GM23338 (cell line): ENCODE measurements around the gene HAUS2. TPM values are rescaled to one million over a fixed set of nuclear protein-coding genes. Genes with fewer than 3 reads are reported as not detected.

Experiments
- ATAC-seq: fragments of 200-7000 bp; cut with Tn5 transposase; 3 replicates; pipeline ENCODE4 v1.9.1; 2020
- DNase-seq: peaks from one replicate; pipeline ENCODE4 v3.0.0-alpha.2; 2015; ENCODE audit warnings: low spot score
- H2AFZ ChIP-seq: fragments of 200-600 bp; sonication (generic); 2 replicates; pipeline ENCODE4 v1.8.0; 2016; ENCODE audit warnings: antibody characterized with exemption, mild to moderate bottlenecking, moderate library complexity
- H3F3A ChIP-seq: fragments of 200-600 bp; sonication (generic); replicated peaks from 2 replicates; pipeline ENCODE4 v1.8.0; 2017; ENCODE audit warnings: antibody characterized with exemption, mixed run types, low read depth
- H3K27ac ChIP-seq: fragments of 200-600 bp; sonication (generic); 2 replicates; pipeline ENCODE4 v1.6.1; 2016; ENCODE audit warnings: low read depth
- H3K27me3 ChIP-seq: fragments of 200-600 bp; sonication (generic); 2 replicates; pipeline ENCODE4 v1.8.0; 2016; ENCODE audit warnings: mild to moderate bottlenecking, mixed run types, moderate library complexity; ENCODE audit not compliant: insufficient read depth
- H3K36me3 ChIP-seq: fragments of 200-600 bp; sonication (generic); 2 replicates; pipeline ENCODE4 v1.8.0; 2016; ENCODE audit warnings: mild to moderate bottlenecking; ENCODE audit not compliant: insufficient read depth
- H3K4me1 ChIP-seq: fragments of 200-600 bp; sonication (generic); 2 replicates; pipeline ENCODE4 v1.8.0; 2016; ENCODE audit warnings: mild to moderate bottlenecking, moderate library complexity; ENCODE audit not compliant: insufficient read depth
- H3K4me2 ChIP-seq: fragments of 200-600 bp; sonication (generic); 2 replicates; pipeline ENCODE4 v1.7.1; 2017; ENCODE audit warnings: mixed run types
- H3K4me3 ChIP-seq: fragments of 200-600 bp; sonication (generic); 2 replicates; pipeline ENCODE4 v1.6.1; 2016; ENCODE audit warnings: mixed run types
- H3K79me2 ChIP-seq: fragments of 200-600 bp; sonication (generic); replicated peaks from 2 replicates; pipeline ENCODE4 v1.8.0; 2017; ENCODE audit warnings: mild to moderate bottlenecking; ENCODE audit not compliant: insufficient read depth
- H3K9me2 ChIP-seq: fragments of 200-600 bp; sonication (generic); 2 replicates; pipeline ENCODE4 v1.8.0; 2017; ENCODE audit not compliant: insufficient read depth
- H4K20me1 ChIP-seq: fragments of 200-600 bp; sonication (generic); replicated peaks from 2 replicates; pipeline ENCODE4 v1.8.0; 2017; ENCODE audit warnings: mild to moderate bottlenecking; ENCODE audit not compliant: insufficient read depth
- H3K27ac Mint-ChIP-seq: 2 replicates; pipeline ENCODE4 v1.8.0; 2020; ENCODE audit warnings: inconsistent platforms, mild to moderate bottlenecking, moderate library complexity, mixed read lengths
- H3K27me3 Mint-ChIP-seq: 3 replicates; pipeline ENCODE4 v1.8.0; 2022; ENCODE audit warnings: low read depth, mild to moderate bottlenecking, moderate library complexity, mixed read lengths, inconsistent platforms; ENCODE audit not compliant: insufficient read depth, poor library complexity
- H3K36me3 Mint-ChIP-seq: 3 replicates; pipeline ENCODE4 v1.8.0; 2021; ENCODE audit warnings: low read depth, mild to moderate bottlenecking, inconsistent platforms, moderate library complexity, mixed read lengths
- H3K4me1 Mint-ChIP-seq: 3 replicates; pipeline ENCODE4 v1.8.0; 2020; ENCODE audit warnings: mild to moderate bottlenecking, inconsistent platforms, mixed read lengths
- H3K4me3 Mint-ChIP-seq: 3 replicates; pipeline ENCODE4 v1.8.0; 2021; ENCODE audit warnings: moderate library complexity, mild to moderate bottlenecking, inconsistent platforms, mixed read lengths
- H3K9me3 Mint-ChIP-seq: 3 replicates; pipeline ENCODE4 v1.8.0; 2020; ENCODE audit warnings: moderate library complexity, mild to moderate bottlenecking, inconsistent platforms, mixed read lengths
- EZH2 ChIP-seq: fragments of 200-600 bp; sonication (generic); IDR thresholded peaks from one replicate; pipeline ENCODE4 v1.8.0; 2017; ENCODE audit warnings: antibody characterized with exemption, mild to moderate bottlenecking, low read depth; ENCODE audit not compliant: unreplicated experiment
- NANOG ChIP-seq: IDR thresholded peaks from 2 replicates; pipeline ENCODE4 v1.6.1; 2016; ENCODE audit warnings: antibody characterized with exemption, borderline replicate concordance
- polyA plus RNA-seq: library from polyadenylated mRNA; unstranded; fragments of >200 nt; fragmentation: Nextera tagmentation; extraction: Ambion mirVana; gene quantifications from 2 replicates; pipeline ENCODE4 v1.2.1, GENCODE V29; 2016
- total RNA-seq: library from RNA; depleted of rRNA; stranded (reverse); fragments of >200 nt; shearing (Covaris generic); gene quantifications from 2 replicates; pipeline ENCODE4 v1.2.3, GENCODE V29; 2014
- TF ChIP-seq, protein P1 (sequence below), 2 experiments: fragments of 200-600 bp in 1 of 2; sonication (generic) in 1 of 2; conservative IDR thresholded peaks; 2 replicates each; pipeline versions ENCODE4 v1.5.1 to v1.6.1; 2016 to 2017; ENCODE audit warnings: antibody characterized with exemption in 2 of 2, low read depth in 2 of 2, mild to moderate bottlenecking in 2 of 2, moderate library complexity in 1 of 2
- TF ChIP-seq, protein P2 (sequence below): fragments of 250-450 bp; sonication (Bioruptor Pico); IDR thresholded peaks from 2 replicates; pipeline ENCODE4 v1.5.0; 2020; ENCODE audit warnings: mild to moderate bottlenecking, moderate library complexity

The HAUS2 gene
- total and polyA plus RNA-seq, 2 experiments from 2014 or later: 30.9 to 32.7 TPM

DNA sequence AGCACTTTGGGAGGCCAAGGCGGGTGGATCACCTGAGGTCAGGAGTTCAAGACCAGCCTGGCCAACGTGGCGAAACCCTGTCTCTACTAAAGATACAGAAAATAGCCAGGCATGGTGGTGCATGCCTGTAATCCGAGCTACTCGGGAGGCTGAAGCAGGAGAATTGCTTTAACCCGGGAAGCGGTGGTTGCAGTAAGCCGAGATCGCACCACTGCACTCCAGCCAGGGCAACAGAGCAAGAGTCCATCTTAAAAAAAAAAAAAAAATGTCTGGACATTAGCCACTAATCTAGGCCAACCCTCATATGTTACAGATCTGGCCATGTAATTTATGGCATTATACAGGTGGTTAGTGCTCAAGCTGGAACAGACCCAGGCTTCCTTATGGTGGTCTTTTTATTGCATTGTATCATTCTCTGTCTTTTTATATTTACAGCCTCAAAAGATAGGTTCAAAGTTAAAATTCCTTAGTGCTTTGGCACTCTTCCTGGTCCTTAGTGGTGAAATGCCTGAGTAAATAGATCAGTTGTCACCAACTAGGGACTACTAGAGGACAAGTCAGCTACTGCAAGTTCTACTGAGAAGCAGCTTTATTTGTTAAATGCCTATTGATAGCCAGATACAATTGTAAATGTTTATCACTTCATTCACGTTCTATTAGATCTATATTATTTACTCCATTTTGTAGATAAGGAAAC is 42.7 kb downstream of the HAUS2 start:
- no peaks in the 10 kb centered on the region for H3K27me3 ChIP-seq
- H3K9me2 ChIP-seq: no peaks in the 10 kb centered on the region
- H3K9me3 Mint-ChIP-seq: no peaks in the 10 kb centered on the region
- H3K27ac Mint-ChIP-seq: no peak overlapping the region
- ATAC-seq (peak; percentile 86), DNase-seq (peak; percentile 53)
- no peaks in the 10 kb centered on the region for H3K36me3 ChIP-seq
- no peaks in the 10 kb centered on the region for H3K27me3 Mint-ChIP-seq
- no peak overlapping the region for H3K4me3 Mint-ChIP-seq
- no peaks in the 10 kb centered on the region for H4K20me1 ChIP-seq
- peaks cover 9% of the 10 kb centered on the region for H3K4me1 Mint-ChIP-seq
- no peaks in the 10 kb centered on the region; the same call in 1 of the 2 replicates for H3K4me1 ChIP-seq
- no peaks in the 10 kb centered on the region for H3K79me2 ChIP-seq
- H3K4me2 ChIP-seq: no peak overlapping the region
- H3K36me3 Mint-ChIP-seq: peaks cover 2% of the 10 kb centered on the region; the same call in 1 of the 3 replicates
- H3K4me3 ChIP-seq: no peak overlapping the region
- no peak overlapping the region for H2AFZ ChIP-seq
- H3K27ac ChIP-seq: no peak overlapping the region
- TF ChIP-seq, protein P1, sequence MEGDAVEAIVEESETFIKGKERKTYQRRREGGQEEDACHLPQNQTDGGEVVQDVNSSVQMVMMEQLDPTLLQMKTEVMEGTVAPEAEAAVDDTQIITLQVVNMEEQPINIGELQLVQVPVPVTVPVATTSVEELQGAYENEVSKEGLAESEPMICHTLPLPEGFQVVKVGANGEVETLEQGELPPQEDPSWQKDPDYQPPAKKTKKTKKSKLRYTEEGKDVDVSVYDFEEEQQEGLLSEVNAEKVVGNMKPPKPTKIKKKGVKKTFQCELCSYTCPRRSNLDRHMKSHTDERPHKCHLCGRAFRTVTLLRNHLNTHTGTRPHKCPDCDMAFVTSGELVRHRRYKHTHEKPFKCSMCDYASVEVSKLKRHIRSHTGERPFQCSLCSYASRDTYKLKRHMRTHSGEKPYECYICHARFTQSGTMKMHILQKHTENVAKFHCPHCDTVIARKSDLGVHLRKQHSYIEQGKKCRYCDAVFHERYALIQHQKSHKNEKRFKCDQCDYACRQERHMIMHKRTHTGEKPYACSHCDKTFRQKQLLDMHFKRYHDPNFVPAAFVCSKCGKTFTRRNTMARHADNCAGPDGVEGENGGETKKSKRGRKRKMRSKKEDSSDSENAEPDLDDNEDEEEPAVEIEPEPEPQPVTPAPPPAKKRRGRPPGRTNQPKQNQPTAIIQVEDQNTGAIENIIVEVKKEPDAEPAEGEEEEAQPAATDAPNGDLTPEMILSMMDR (conservative IDR thresholded peaks at IDR 0.05; ENCODE audit: low read depth in 2 of 2): peak; percentile 36 to 52
- TF ChIP-seq, protein P2, sequence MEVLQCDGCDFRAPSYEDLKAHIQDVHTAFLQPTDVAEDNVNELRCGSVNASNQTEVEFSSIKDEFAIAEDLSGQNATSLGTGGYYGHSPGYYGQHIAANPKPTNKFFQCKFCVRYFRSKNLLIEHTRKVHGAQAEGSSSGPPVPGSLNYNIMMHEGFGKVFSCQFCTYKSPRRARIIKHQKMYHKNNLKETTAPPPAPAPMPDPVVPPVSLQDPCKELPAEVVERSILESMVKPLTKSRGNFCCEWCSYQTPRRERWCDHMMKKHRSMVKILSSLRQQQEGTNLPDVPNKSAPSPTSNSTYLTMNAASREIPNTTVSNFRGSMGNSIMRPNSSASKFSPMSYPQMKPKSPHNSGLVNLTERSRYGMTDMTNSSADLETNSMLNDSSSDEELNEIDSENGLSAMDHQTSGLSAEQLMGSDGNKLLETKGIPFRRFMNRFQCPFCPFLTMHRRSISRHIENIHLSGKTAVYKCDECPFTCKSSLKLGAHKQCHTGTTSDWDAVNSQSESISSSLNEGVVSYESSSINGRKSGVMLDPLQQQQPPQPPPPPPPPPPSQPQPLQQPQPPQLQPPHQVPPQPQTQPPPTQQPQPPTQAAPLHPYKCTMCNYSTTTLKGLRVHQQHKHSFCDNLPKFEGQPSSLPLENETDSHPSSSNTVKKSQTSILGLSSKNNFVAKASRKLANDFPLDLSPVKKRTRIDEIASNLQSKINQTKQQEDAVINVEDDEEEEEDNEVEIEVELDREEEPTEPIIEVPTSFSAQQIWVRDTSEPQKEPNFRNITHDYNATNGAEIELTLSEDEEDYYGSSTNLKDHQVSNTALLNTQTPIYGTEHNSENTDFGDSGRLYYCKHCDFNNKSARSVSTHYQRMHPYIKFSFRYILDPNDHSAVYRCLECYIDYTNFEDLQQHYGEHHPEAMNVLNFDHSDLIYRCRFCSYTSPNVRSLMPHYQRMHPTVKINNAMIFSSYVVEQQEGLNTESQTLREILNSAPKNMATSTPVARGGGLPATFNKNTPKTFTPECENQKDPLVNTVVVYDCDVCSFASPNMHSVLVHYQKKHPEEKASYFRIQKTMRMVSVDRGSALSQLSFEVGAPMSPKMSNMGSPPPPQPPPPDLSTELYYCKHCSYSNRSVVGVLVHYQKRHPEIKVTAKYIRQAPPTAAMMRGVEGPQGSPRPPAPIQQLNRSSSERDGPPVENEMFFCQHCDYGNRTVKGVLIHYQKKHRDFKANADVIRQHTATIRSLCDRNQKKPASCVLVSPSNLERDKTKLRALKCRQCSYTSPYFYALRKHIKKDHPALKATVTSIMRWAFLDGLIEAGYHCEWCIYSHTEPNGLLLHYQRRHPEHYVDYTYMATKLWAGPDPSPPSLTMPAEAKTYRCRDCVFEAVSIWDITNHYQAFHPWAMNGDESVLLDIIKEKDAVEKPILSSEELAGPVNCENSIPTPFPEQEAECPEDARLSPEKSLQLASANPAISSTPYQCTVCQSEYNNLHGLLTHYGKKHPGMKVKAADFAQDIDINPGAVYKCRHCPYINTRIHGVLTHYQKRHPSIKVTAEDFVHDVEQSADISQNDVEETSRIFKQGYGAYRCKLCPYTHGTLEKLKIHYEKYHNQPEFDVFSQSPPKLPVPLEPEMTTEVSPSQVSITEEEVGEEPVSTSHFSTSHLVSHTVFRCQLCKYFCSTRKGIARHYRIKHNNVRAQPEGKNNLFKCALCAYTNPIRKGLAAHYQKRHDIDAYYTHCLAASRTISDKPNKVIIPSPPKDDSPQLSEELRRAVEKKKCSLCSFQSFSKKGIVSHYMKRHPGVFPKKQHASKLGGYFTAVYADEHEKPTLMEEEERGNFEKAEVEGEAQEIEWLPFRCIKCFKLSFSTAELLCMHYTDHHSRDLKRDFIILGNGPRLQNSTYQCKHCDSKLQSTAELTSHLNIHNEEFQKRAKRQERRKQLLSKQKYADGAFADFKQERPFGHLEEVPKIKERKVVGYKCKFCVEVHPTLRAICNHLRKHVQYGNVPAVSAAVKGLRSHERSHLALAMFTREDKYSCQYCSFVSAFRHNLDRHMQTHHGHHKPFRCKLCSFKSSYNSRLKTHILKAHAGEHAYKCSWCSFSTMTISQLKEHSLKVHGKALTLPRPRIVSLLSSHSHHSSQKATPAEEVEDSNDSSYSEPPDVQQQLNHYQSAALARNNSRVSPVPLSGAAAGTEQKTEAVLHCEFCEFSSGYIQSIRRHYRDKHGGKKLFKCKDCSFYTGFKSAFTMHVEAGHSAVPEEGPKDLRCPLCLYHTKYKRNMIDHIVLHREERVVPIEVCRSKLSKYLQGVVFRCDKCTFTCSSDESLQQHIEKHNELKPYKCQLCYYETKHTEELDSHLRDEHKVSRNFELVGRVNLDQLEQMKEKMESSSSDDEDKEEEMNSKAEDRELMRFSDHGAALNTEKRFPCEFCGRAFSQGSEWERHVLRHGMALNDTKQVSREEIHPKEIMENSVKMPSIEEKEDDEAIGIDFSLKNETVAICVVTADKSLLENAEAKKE: no peak
- TF ChIP-seq NANOG (no peak), EZH2 (no peak)
- H3F3A ChIP-seq: no peaks in the 10 kb centered on the region
